HFF-Myc (cell line): ENCODE data around the gene CLCN5.

Experiments
- DNase-seq: peaks from one replicate; pipeline ENCODE4 v3.0.0-alpha.2; 2011; ENCODE audit warnings: low read depth; ENCODE audit errors: extremely low read depth
- H3K4me3 ChIP-seq: replicated peaks from 2 replicates; pipeline ENCODE4 v1.5.1; 2011; ENCODE audit warnings: low read depth, mild to moderate bottlenecking, control low read depth, low read length
- TF ChIP-seq, protein P1 (sequence below): IDR thresholded peaks from 2 replicates; pipeline ENCODE4 v1.5.1; 2012; ENCODE audit warnings: mild to moderate bottlenecking, low read depth, low read length, control low read depth; ENCODE audit errors: missing control alignments

The CLCN5 gene

DNA sequence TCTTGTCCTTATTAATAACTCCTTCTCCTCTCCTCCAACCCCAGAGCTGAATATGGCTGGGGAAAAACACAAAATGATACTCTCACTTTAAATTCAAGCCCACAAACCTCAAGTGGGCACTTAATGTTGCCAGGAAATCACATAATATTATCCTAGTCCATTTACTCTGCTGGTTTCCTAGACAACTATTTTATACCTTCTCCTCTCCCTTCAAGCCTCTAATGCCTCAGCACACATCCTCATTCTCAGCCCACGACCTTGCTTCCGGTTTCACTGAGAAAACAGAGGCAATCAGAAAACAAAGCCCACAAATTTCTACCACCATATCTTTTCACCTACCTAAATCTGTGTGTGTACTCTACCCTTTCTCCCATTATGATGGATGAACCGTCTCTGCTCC, 12.1 kb upstream of the CLCN5 start:
- DNase-seq, result no peak
- TF ChIP-seq, protein P1, sequence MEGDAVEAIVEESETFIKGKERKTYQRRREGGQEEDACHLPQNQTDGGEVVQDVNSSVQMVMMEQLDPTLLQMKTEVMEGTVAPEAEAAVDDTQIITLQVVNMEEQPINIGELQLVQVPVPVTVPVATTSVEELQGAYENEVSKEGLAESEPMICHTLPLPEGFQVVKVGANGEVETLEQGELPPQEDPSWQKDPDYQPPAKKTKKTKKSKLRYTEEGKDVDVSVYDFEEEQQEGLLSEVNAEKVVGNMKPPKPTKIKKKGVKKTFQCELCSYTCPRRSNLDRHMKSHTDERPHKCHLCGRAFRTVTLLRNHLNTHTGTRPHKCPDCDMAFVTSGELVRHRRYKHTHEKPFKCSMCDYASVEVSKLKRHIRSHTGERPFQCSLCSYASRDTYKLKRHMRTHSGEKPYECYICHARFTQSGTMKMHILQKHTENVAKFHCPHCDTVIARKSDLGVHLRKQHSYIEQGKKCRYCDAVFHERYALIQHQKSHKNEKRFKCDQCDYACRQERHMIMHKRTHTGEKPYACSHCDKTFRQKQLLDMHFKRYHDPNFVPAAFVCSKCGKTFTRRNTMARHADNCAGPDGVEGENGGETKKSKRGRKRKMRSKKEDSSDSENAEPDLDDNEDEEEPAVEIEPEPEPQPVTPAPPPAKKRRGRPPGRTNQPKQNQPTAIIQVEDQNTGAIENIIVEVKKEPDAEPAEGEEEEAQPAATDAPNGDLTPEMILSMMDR, result no peak
- H3K4me3 ChIP-seq, result no peak overlapping the region

DNA sequence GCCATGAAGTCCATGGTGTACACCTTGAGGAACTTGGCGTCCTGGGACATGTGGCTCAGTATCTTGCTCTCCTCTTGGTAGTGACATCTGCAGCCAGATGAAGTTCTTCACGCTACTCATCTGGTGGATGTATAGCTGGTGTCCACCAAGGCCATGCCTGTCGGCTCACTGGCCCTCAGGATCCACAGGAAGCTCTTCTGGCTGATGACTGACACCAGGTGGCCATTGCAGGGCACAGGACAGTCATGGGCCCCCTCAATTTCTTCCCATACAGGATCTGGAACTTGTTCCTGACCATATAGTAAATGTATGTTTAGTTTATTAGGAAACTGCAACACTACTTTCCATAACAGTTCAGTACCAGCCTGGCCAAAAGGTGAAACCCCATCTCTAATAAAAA, 10.3 kb upstream of the CLCN5 start:
- no peak for DNase-seq
- no peak overlapping the region for H3K4me3 ChIP-seq
- TF ChIP-seq, protein P1, result no peak

DNA sequence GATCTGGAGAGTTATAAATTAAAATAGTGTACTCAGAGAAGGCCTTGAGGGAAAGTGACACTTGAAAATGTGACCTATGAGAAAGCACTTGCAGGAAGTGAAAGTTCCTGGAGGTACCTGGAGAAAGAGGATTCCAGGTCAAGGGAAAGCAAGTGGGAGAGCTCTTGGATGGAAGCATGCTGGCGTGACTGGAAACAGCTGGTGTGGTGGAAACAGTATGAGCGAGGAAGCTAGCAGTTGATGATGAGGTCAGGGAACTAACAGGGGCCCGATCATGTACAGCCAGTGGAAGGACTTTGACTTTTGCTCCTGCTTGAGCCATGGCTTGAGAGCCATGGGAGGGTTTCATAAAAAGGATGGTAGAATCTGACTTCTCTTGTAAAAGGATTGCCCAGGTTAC, 9.5 kb upstream of the CLCN5 start:
- TF ChIP-seq, protein P1, result no peak
- H3K4me3 ChIP-seq, result no peak overlapping the region
- DNase-seq, result no peak

DNA sequence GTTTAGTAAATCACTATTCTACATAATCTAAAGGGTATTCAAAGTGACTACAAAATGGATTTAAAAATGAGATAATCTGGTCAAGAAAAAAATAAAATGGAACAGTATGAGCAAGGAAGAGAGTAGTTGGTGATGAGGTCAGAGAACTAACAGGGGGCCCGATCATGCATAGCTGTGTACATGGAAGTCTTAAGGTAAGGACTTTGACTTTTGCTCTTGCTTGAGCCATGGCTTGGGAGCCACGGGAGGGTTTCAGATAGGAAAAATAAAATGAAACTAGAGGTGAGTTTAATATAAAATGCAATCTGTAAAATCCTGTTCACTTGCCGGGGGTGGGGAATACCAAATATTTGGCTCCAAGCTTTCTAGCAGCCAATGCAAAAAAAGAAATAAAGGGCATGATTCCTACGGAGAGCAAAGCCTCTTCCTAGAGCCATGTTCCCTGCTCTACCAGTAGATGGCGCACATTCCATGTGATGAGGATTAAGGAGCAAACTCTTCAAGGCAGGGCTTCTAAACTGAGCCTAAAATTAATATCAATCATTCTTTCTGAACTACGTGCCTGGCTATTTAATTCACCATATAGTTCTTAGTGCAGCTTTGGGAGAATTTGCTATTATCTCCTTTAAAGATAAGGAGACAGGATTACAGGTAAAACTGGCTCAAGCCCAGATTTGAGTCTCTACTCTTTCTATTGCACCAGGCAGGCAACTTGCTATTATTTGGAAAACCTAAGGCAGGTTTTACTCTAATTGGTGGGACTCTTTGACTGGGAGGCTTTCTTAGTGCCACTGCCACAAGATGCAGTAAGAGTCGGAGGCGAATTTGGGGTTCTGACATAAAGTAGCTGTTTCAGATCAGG, 6.8 kb upstream of the CLCN5 start:
- no peak overlapping the region for H3K4me3 ChIP-seq
- TF ChIP-seq, protein P1, result peak; percentile 77
- no peak for DNase-seq

DNA sequence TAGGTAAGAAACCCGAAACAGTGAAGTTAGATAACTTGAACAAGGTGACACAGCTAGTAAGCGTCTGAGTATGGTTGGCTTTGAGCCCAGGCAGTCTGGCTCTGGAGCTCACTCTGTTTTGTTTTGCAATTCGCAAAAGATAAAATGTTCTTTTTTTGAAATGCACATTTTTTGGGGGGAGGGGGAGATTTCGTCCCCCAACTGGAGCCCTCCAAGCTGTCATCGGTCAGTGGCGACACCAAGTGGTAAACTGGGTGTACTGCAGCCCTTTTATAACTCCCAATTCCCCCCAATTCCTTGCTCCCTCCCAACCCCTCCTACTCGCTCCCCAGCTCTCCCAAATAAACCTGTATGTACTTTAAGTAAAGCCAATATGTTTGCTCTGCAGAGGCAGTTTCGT, 2.8 kb upstream of the CLCN5 start:
- DNase-seq, result no peak
- TF ChIP-seq, protein P1, result peak; percentile 74
- no peak overlapping the region for H3K4me3 ChIP-seq

DNA sequence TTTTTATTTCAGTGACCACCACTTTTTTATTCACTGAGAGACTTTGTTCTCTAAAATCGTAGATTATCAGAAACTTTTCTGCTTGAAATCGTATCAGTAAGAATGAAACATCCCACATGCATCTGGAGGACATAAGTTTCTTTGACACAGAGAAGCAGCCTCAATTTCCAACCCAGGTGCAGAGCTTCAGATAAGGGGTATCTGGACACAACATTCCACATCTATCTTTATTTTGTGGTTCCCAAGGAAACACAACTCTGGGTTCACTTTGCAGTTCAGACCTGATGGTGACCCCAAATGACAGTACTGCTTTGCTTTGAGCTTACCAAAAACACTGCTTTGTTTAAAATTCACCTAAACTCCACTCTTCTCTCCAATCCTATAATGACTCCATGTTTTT, 1.3 kb upstream of the CLCN5 start:
- no peak overlapping the region for H3K4me3 ChIP-seq
- TF ChIP-seq, protein P1, result no peak
- DNase-seq, result no peak
